ENCODE measurements around the gene CACNA1H. TPM values are rescaled to one million over a fixed set of nuclear protein-coding genes. Genes with fewer than 3 reads are reported as not detected.

The CACNA1H gene
- total and polyA plus RNA-seq, 9 of the 15 experiments (the other 6 are each of a cell fraction or from before 2014, with no cell fraction given): 0.10 to 0.18 TPM; not detected in 7

DNA sequence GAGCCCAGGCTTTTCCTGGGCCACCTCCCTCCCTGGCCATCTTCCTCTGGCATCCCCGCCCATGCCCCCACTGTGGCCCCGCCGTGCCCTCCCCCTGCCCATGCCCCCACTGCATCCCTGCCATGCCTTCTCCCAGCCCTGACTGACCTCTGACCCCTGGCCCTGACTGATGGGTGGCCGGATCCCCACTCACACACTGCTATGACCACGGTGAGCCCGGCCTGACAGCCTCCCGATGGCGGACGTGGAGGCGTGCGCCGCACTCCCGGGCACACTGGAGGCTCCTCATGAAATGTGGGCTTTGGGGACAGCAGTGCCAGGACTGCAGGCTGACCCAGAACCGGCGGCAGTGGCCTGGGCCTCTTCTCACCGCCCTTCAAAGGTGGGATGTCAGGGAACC is 46.2 kb upstream of the CACNA1H start:
- no TSS peak for BruUV-seq (replicated peaks)
- CTCF ChIA-PET (ENCODE audit: low intra/inter-chr PET ratio): interaction anchor here (0.9 to 4.3 kb wide), 2 partner anchors 88 to 706 kb away, joined by 7 to 38 read pairs; no protein-coding TSS in a partner anchor
- TF ChIP-seq MTF1 (CRISPR knock-in tag; IDR thresholded peaks at IDR 0.05; ENCODE audit: borderline replicate concordance) (no peak), ZBTB1 (CRISPR knock-in tag; IDR thresholded peaks at IDR 0.05; ENCODE audit: borderline replicate concordance, low read depth) (no peak), PCBP1 (IDR thresholded peaks at IDR 0.05; ENCODE audit: low read depth, low read length, poor library complexity, severe bottlenecking) (no peak), TOE1 (IDR thresholded peaks at IDR 0.05; ENCODE audit: borderline replicate concordance) (no peak), TOE1 (CRISPR knock-in tag; IDR thresholded peaks at IDR 0.05; ENCODE audit: borderline replicate concordance, low read depth) (no peak), DACH1 (IDR thresholded peaks at IDR 0.05; ENCODE audit: partially characterized antibody) (no peak), KLF16 (IDR thresholded peaks at IDR 0.05) (no peak), NFATC3 (IDR thresholded peaks at IDR 0.05) (no peak), ZKSCAN8 (CRISPR knock-in tag; IDR thresholded peaks at IDR 0.05) (no peak), ZFP36 (IDR thresholded peaks at IDR 0.05; ENCODE audit: low read depth, low read length, partially characterized antibody) (no peak)
- TF ChIP-seq, protein P1, sequence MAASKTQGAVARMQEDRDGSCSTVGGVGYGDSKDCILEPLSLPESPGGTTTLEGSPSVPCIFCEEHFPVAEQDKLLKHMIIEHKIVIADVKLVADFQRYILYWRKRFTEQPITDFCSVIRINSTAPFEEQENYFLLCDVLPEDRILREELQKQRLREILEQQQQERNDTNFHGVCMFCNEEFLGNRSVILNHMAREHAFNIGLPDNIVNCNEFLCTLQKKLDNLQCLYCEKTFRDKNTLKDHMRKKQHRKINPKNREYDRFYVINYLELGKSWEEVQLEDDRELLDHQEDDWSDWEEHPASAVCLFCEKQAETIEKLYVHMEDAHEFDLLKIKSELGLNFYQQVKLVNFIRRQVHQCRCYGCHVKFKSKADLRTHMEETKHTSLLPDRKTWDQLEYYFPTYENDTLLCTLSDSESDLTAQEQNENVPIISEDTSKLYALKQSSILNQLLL (CRISPR knock-in tag; IDR thresholded peaks at IDR 0.05; ENCODE audit: borderline replicate concordance): no peak
- TF ChIP-seq, protein P2, sequence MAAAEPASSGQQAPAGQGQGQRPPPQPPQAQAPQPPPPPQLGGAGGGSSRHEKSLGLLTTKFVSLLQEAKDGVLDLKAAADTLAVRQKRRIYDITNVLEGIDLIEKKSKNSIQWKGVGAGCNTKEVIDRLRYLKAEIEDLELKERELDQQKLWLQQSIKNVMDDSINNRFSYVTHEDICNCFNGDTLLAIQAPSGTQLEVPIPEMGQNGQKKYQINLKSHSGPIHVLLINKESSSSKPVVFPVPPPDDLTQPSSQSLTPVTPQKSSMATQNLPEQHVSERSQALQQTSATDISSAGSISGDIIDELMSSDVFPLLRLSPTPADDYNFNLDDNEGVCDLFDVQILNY (CRISPR knock-in tag; IDR thresholded peaks at IDR 0.05): no peak
- FAIRE-seq (no peak), ATAC-seq (no peak), DNase-seq (ENCODE audit: extremely low read depth in 1 of 4, low spot score in 3 of 4) (no peak)
- WGBS (ENCODE audit: insufficient coverage, low coverage, missing lambda C conversion rate): 17% methylated on average over 12 of the region's 16 CpGs
- H3K27ac ChIP-seq (ENCODE audit: extremely low read depth, low read depth, low read length): no peak overlapping the region
- H3K9me3 ChIP-seq (replicated peaks; ENCODE audit: control insufficient read depth, insufficient read depth, low read depth, low read length): no peaks in the 10 kb centered on the region
- in situ Hi-C loops (cut with MboI) (no loop called here), intact Hi-C loops (cut with micrococcal nuclease) (loop anchor here (2.0 kb wide), 1 partner anchor 88 kb away; no protein-coding TSS in a partner anchor)
- H3K27me3 ChIP-seq (ENCODE audit: control insufficient read depth in 2 of 2, insufficient read depth in 2 of 2, low read length in 2 of 2): peaks cover 27 to 60% of the 10 kb centered on the region in 2 experiments
- no peak overlapping the region for H3K4me3 ChIP-seq
- H2AFZ ChIP-seq (ENCODE audit: low read depth, low read length): no peak overlapping the region
- no peak overlapping the region for H3K4me2 ChIP-seq (ENCODE audit: insufficient read depth, low read length)
- peaks cover 23% of the 10 kb centered on the region for H4K20me1 ChIP-seq (replicated peaks; ENCODE audit: control insufficient read depth, insufficient read depth, low read length)
- peaks cover 0 to 62% of the 10 kb centered on the region in 2 experiments; a peak in 2 of 5 replicates for H3K4me1 ChIP-seq (replicated peaks in 1 of 2; ENCODE audit: control insufficient read depth in 2 of 2, insufficient read depth in 2 of 2, low read length in 2 of 2)
- H3K9ac ChIP-seq (ENCODE audit: insufficient read depth in 1 of 2, low read depth in 2 of 2, low read length in 2 of 2): no peak overlapping the region; a peak in 1 of 4 replicates
- H3K9me1 ChIP-seq (ENCODE audit: control insufficient read depth, insufficient read depth, low read length): peaks cover 3% of the 10 kb centered on the region
- POLR2A ChIA-PET: no interaction called here
- H3K79me2 ChIP-seq (ENCODE audit: control insufficient read depth, insufficient read depth, low read length): no peaks in the 10 kb centered on the region
- no peaks in the 10 kb centered on the region for H3K36me3 ChIP-seq (ENCODE audit: control insufficient read depth, insufficient read depth, low read length)

Measured in K562 (cell line).